Measurements from ENCODE around the gene ALX3.
A peak's percentile ranks its signal among the peaks of the same experiment; 100 is the strongest.

Gene ALX3

DNA sequence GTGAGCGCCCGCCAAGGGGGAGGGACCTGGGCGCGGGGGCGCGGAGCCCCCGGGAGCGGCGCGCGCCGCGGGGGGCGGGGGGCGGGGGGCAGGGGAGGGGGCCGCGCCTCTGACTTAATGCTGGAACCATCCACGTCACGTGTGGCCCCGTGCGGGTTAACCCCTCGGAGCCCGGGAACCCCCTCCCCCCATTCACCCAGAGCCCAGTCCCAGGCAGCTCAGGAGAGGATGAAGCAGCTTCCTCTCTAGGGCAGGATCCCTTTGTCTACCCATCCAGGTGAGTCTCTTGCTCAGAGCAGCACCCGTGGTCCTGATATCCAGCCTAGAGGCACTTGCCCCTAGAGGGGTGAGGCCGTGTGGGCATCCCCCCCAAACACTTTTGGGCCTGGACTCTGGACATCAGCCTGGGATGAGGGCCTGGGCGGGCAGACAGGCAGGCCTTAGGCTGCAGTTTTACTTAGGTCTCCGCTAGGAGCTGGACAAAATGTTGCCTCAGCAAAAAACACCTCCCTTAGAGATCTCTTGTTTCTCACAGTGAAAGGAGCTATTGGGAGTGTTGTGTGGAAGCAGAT is at the start of gene ALX3:
TSS of gene ALX3 (minus strand) at position 2 of the 572 bp plus-strand sequence. CDS start 60 bp downstream, outside the sequence.
- no peak for DNase-seq (ENCODE audit: low read depth)

DNA sequence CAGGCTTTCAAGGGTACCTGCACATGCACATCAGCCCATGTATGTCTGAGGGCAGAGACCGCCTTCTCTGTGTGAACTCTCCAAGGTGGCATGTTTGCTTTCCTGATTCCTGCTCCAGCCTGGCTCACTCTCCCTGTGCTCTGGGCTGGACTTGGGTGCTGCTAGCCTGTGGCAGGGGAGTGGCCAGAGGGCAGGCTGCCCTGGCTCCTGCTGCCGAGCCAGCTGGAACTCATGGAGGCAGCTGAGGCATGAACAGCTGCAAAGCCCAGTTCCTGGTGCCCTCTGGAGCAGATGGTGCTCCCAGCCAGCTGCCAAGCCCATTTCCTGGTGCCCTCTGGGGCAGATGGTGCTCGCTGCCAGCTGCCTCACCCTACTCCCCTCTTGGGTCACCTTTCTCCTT is 49.4 kb upstream of the ALX3 start:
- no peak for DNase-seq (ENCODE audit: low read depth)

GRCh38 chr1:110118636-110119396 is 48.3 kb upstream of the ALX3 start:
- peak; percentile 11 for DNase-seq (ENCODE audit: low read depth)

GRCh38 chr1:110114784-110115183 is 44.3 kb upstream of the ALX3 start:
- no peak for DNase-seq (ENCODE audit: low read depth)

- DNase-seq (ENCODE audit: low read depth): no peak
These were observed 43.7 kb upstream of the ALX3 start for GRCh38 chr1:110114173-110114572.

DNA sequence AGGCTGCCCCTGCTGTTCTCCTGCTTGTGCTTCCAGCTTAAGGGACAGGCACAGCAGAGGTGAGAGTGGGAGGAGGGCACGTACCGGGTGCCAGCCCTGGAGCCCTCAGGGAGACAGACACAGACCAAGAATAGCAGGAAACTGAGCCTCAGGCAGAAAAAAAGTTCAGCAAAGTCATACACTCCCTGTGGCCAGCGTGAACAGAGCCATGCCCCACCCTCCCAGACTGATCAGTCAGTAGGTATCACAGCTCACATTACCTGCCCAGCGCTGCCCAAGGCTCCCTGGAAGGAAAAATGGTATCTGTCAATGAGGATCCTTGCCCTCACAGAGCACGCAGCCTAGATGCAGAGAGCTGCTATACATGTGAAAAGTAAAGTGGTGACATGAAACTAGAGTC is 43.1 kb upstream of the ALX3 start:
- no peak for DNase-seq (ENCODE audit: low read depth)

DNA sequence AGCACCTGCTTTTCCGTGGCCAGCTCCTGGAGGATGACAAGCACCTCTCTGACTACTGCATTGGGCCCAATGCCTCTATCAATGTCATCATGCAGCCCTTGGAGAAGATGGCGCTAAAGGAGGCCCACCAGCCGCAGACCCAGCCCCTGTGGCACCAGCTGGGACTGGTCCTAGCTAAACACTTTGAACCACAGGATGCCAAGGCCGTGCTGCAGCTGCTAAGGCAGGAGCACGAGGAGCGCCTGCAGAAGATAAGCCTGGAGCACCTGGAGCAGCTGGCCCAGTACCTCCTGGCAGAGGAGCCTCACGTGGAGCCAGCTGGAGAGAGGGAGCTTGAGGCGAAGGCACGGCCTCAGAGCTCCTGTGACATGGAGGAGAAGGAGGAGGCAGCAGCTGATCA is 42.2 kb upstream of the ALX3 start:
- no peak for DNase-seq (ENCODE audit: low read depth)

DNA sequence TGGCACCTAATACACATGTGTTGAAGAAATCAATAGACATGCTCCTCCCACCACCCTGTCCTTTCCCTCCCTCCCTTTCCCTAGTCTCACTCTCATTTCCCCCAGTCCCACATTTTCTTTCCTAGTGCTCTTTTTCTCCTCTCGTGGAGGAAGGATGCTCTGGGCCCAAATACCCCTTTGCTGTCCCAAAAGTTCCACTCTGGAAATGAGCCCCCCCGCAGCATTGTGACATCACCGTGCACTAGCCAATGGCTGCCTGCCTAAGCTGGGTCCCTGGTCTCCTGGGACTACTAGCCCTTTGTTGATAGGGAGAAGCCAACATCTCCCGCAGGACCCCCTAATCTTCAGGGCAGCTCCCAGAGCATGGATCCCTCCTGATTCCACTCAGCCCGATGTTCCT is 41.7 kb upstream of the ALX3 start, which contains the start of gene UBL4B:
TSS of gene UBL4B (plus strand) at position 301 of the 400 bp plus-strand sequence. CDS start at position 393, 92 bp downstream.
- DNase-seq (ENCODE audit: low read depth): no peak

GRCh38 chr1:110111081-110111480 is 40.6 kb upstream of the ALX3 start:
- DNase-seq (ENCODE audit: low read depth): no peak

GRCh38 chr1:110107867-110108469 is 37.5 kb upstream of the ALX3 start:
- no peak for DNase-seq (ENCODE audit: low read depth)

GRCh38 chr1:110106013-110106941 is 35.8 kb upstream of the ALX3 start:
- DNase-seq (ENCODE audit: low read depth): peak; percentile 47

GRCh38 chr1:110102081-110102480 is 31.6 kb upstream of the ALX3 start:
- no peak for DNase-seq (ENCODE audit: low read depth)

- DNase-seq (ENCODE audit: low read depth): no peak
These were observed 29.9 kb upstream of the ALX3 start for GRCh38 chr1:110100335-110100734.

DNA sequence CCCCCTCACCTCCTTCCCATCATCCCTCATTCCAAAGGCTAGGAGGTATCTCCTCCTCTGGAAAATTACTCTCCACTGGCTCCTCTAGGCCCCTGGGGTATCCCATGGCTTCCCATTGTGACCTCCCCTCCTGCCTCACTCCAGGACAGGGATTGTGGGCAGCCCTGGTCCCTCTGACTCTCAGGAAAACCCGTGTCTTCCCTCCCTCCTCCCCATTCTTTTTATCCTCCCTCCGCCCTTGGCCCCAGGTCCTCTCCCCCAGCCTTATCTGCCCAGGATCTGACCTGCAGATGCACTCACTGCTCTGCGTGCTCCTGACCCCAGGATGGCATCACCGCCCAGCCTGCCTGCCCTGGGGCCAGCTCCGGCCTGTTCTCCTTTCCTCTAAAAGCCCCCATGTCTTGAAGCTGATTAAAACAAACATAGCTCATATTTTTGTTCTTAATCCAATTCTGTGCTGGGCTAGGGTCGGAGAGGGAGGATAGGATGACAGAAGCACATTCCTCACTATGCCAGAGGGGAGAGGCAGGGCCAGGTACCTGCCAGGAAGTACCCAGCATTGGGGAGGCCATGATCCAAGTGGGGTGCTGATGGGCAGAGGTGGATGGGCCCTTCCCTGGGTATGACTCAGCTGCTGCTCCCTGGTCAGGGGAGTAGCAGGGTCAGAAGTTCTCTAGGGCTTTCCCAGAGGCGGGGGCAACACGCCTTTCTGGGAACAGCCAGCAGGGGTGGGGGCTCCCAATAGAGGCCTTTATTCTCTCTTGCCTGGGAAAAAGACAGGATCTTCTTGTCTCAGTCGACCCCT is 28.0 kb upstream of the ALX3 start:
- DNase-seq (ENCODE audit: low read depth): no peak

- no peak for DNase-seq (ENCODE audit: low read depth)
These were observed 27.2 kb upstream of the ALX3 start for GRCh38 chr1:110097507-110098221.

DNA sequence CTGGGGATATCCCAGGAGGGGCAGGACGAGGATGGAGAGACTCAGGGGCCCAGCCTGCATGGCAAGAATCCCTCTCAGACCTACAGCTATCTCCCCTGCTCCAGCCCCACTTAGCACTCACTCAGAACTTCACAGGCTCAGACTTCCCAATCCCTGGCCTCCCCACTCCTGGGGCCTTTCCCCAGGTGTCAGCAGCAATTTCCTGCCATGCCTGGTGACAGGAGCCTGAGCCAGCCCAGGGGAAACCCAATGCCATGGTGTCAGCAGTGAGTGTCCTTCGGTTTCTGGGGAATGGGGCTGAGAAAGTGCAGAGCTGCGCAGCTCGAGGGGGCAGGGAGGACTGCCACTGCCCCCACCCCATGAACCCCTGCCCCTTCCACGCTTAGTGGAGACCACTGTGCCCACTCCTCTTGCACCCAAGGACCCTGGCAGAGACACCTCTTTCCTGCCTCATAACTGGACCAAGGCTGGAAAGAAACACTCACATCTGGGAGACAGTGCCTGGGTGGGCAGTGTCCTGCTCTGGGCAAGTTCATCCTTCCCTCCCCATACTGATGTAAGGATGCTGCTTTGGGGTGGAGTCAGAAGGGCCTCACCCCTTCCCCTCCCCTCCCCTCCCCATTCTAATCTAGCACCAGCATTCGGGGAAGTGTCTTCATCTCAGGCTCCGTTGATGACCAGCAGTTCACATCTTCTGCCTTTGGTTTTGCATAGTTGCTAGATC is 24.6 kb upstream of the ALX3 start:
- no peak for DNase-seq (ENCODE audit: low read depth)

DNA sequence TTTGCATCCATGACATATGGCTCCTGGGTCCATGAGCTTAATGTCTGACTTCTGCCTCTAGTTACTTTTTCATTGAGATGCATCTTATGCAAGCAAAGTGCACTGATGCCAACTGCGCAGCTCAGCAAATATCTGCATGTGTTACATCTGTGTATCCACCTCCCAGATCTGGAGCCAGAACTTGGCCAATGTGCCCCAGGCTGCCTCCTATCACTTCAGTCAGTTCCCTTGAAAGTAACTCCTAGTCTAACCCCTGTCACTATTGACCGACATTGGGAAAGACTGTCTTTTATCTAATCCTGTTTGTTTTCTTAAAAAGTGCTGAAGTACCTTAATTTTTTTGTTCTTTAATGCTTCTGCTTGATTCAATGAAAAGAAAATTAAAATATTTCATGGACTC is 22.5 kb upstream of the ALX3 start:
- no peak for DNase-seq (ENCODE audit: low read depth)

DNA sequence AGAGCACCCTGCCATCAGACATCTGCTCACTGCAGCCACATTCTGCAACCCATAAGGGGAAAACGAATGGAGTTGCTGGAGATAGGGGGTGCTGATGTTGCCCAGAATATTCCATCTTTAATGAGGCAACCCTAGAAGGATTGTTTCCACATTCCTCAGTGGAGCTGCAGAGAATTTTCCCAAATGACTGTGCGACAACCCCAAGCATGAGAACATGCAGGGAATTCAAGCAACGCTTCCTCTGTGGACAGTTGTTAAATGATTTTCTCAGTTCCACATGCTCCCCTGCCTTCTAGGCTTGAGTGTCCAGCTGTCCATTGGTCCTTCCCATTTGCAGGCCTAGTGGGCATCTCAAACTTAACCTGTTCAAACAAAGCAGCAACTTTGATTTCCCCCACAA is 21.3 kb upstream of the ALX3 start:
- no peak for DNase-seq (ENCODE audit: low read depth)

DNA sequence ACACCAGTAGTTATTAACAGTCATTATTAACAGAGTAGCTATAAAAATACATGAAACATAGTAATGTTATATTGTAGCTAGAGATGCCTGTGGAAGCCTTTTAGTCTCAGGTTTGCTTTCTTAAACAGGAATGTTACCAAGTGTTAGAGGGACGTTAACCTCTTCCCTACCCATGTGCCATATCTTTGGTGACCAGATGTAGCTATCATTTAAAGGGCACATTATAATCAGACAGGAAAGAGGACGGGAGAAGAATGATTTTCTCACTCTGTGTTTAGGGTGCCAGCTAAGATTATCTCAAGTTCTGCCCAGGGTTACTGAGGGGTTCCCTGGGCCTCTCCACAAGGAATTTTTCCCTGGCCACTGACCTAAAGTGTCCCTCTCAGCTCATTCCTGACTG is 20.9 kb upstream of the ALX3 start:
- DNase-seq (ENCODE audit: low read depth): no peak

Data from stimulated activated CD8-positive, alpha-beta memory T cell treated with anti-CD3 and anti-CD28 coated beads, Interleukin-4, amount 100 ng/mL, for 24 hours (primary cell).